Heart right ventricle (tissue), 16 donors: ENCODE data around the gene SMAP1. TPM values are rescaled to one million over a fixed set of nuclear protein-coding genes. Genes with fewer than 3 reads are reported as not detected.

ENCODE experiments used
- ATAC-seq, 8 donors: fragments of 200-7000 bp; cut with Tn5 transposase; one replicate each; pipeline ENCODE4 v1.9.1; 2020; ENCODE audit warnings: mild to moderate bottlenecking in 8 of 8, moderate library complexity in 8 of 8, moderate number of reproducible peaks in 1 of 8
- DNase-seq, 2 donors: peaks; one replicate each; pipeline ENCODE4 v3.0.0-alpha.2; 2020
- H3K27ac ChIP-seq, 10 donors: fragments of 200-600 bp; sonication (generic) in 2 of 10; one replicate each; pipeline versions ENCODE4 v1.5.0 to v1.8.0; 2020 to 2022; ENCODE audit warnings: mild to moderate bottlenecking in 3 of 10
- H3K27me3 ChIP-seq, 7 donors: fragments of 200-600 bp; one replicate each; pipeline ENCODE4 v1.8.0; 2021 to 2022; ENCODE audit warnings: mild to moderate bottlenecking in 2 of 7
- H3K36me3 ChIP-seq, 9 donors: fragments of 200-600 bp; sonication (generic) in 1 of 9; one replicate each; pipeline versions ENCODE4 v1.5.0 to v1.8.0; 2020 to 2022; ENCODE audit warnings: mild to moderate bottlenecking in 2 of 9
- H3K4me1 ChIP-seq, 9 donors: fragments of 200-600 bp; sonication (generic) in 1 of 9; one replicate each; pipeline versions ENCODE4 v1.5.0 to v1.8.0; 2020 to 2022; ENCODE audit warnings: mild to moderate bottlenecking in 4 of 9
- H3K4me3 ChIP-seq, 10 donors: fragments of 200-600 bp; sonication (generic) in 2 of 10; one replicate each; pipeline versions ENCODE4 v1.5.0 to v1.8.0; 2020 to 2022; ENCODE audit warnings: mild to moderate bottlenecking in 7 of 10, moderate library complexity in 2 of 10
- H3K9me3 ChIP-seq, 11 donors: fragments of 200-600 bp in 10 of 11; sonication (generic) in 2 of 11; one replicate each; pipeline versions ENCODE4 v1.5.0 to v1.8.0; 2013 to 2022; ENCODE audit warnings: mild to moderate bottlenecking in 2 of 11, control low read depth in 1 of 11, moderate library complexity in 1 of 11
- CTCF ChIP-seq, 9 donors: fragments of 200-600 bp; sonication (generic) in 2 of 9; IDR thresholded peaks; one replicate each; pipeline versions ENCODE4 v1.5.0 to v1.8.0; 2021 to 2022; ENCODE audit warnings: antibody characterized with exemption in 9 of 9, mild to moderate bottlenecking in 5 of 9, moderate library complexity in 1 of 9
- WGBS, 2 donors: extraction: QIAGEN DNeasy Blood & Tissue Kit; methylation state at CpG; one replicate each; pipeline ENCODE4 v1.1.7; 2013; ENCODE audit warnings: inconsistent platforms in 1 of 2; 5-methylcytosine and 5-hydroxymethylcytosine counted together
- intact Hi-C, 10 donors: fragments of 100-400 bp; cut with DNase I; formaldehyde crosslinking; loops; one replicate each; pipeline versions ENCODE4 v1.11.1 to v1.14.2; 2022
- polyA plus RNA-seq, 2 donors: library from polyadenylated mRNA; stranded (reverse); fragments of 200-250 nt; gene quantifications; one replicate each; pipeline ENCODE4 v1.2.3, GENCODE V29; 2013
- total RNA-seq, 10 donors: library from RNA; stranded (reverse); fragmentation: NEBNext Ultra II Directional in 3 of 10; extraction: Animal tissue kit (Norgen Biotek cat#: 25700) in 3 of 10; gene quantifications; one replicate each; pipeline versions ENCODE4 v1.2.1 to v1.2.4, GENCODE V29; 2021 to 2023
- donor health status: Arrhythmogenic right ventricular cardiomyopathy.
- donor health status: ischemic (EF 13 %, LVEDD 7.1; RV severe dilation, severe dysfunction).
- donor health status: healthy with polysubstance abuse.
- donor health status: DM: no; HTN: yes; CAD: no.
- donor health status: DM: no; HTN: no; CAD: no.
- donor health status: ischemic (EF 25% LVEDD 6.9; RV normal size, moderate dysfunction).
- donor health status: ischemic (EF 25% LVEDD 5.7; RV mildly dilated, moderate dysfunction).
- donor health status: healthy.
- donor health status: DM: yes; HTN: yes; CAD: no.
- donor health status: Ischemic cardiomyopathy.
- donor health status: ischemic (EF 35%, LVEDD 5.7; RV mildly dilated, moderate dysfunction).
- donor health status: nonischemic (EF 11% LVEDD 7.7; RV severe dilation, severe dysfunction).
- donor health status: DM: yes; HTN: yes; CAD: no.
- donor health status: PGD.
- donor health status: ischemic (EF 29% LVEDD 5.4; RV normal size, mild dysfunction).
- donor health status: nonischemic (EF 23%, LVEDD 6.1; RV moderate dilation, normal function).

The SMAP1 gene
- total and polyA plus RNA-seq, 12 donors, result 12.8 to 36.3 (median 30.3) TPM

- intact Hi-C loops, result no loop called here
- Histone ChIP-seq H3K4me3 (no peak overlapping the region), H3K9me3 (peaks cover 0 to 46% (median 18%) of the 10 kb centered on the region in 11 donors), H3K4me1 (no peaks in the 10 kb centered on the region), H3K27me3 (no peaks in the 10 kb centered on the region), H3K36me3 (no peaks in the 10 kb centered on the region), H3K27ac (no peak overlapping the region)
- no peak for DNase-seq
- no peak for ATAC-seq
- WGBS, 2 donors, result 54 to 62% methylated on average over 3 of the region's 3 CpGs
- no peak for TF ChIP-seq CTCF (IDR thresholded peaks at IDR 0.05)
Observed at GRCh38 chr6:70874181-70874913, 206.7 kb downstream of the SMAP1 start.

- intact Hi-C loops, result no loop called here
- 84 to 85% methylated on average over 5 of the region's 5 CpGs for WGBS, 2 donors
- no peak for TF ChIP-seq CTCF (IDR thresholded peaks at IDR 0.05)
- DNase-seq, result no peak
- ATAC-seq, result no peak
- H3K27me3 ChIP-seq, result peaks cover 0 to 8% (median 0%) of the 10 kb centered on the region in 7 donors
- H3K4me3 ChIP-seq, result no peak overlapping the region
- H3K36me3 ChIP-seq, result no peaks in the 10 kb centered on the region
- H3K27ac ChIP-seq, result no peak overlapping the region
- peaks cover 0 to 12% (median 0%) of the 10 kb centered on the region in 11 donors for H3K9me3 ChIP-seq
- no peaks in the 10 kb centered on the region for H3K4me1 ChIP-seq
Observed at GRCh38 chr6:70879496-70879895, 211.8 kb downstream of the SMAP1 start.

- peaks cover 0 to 8% (median 0%) of the 10 kb centered on the region in 7 donors for H3K27me3 ChIP-seq
- H3K4me1 ChIP-seq, result no peaks in the 10 kb centered on the region
- H3K36me3 ChIP-seq, result no peaks in the 10 kb centered on the region
- intact Hi-C loops, result loop anchor here in 9 of 10 donors (1.0 to 10.0 kb wide), 10 partner anchors 70 to 360 kb away; partner anchors contain the start of gene B3GAT2 (in 1 of the 9)
- peak; percentile 84 to 97 (median 94) for TF ChIP-seq CTCF (IDR thresholded peaks at IDR 0.05)
- no peak overlapping the region for H3K4me3 ChIP-seq
- WGBS, 2 donors, result 39 to 40% methylated on average over 17 of the region's 17 CpGs
- no peak overlapping the region for H3K27ac ChIP-seq
- DNase-seq (peak; percentile 38 to 63), ATAC-seq (peak; percentile 62 to 89 (median 86))
- H3K9me3 ChIP-seq, result no peaks in the 10 kb centered on the region
Observed at GRCh38 chr6:70884074-70884983, 216.6 kb downstream of the SMAP1 start.

GRCh38 chr6:70886071-70886470 is 218.4 kb downstream of the SMAP1 start:
- no peak for ATAC-seq
- WGBS, 2 donors, result 86 to 96% methylated on average over 2 of the region's 2 CpGs
- no peaks in the 10 kb centered on the region for H3K4me1 ChIP-seq

More at GRCh38 chr6:70886071-70886470, 218.4 kb downstream of the SMAP1 start:
- no peak for DNase-seq
- TF ChIP-seq CTCF (IDR thresholded peaks at IDR 0.05), result no peak
- Histone ChIP-seq H3K9me3 (no peaks in the 10 kb centered on the region), H3K27ac (no peak overlapping the region), H3K27me3 (peaks cover 0 to 8% (median 0%) of the 10 kb centered on the region in 7 donors), H3K4me3 (no peak overlapping the region), H3K36me3 (no peaks in the 10 kb centered on the region)
- intact Hi-C loops, result loop anchor here in 7 of 10 donors (5.0 to 10.0 kb wide), 6 partner anchors 69 to 361 kb away; partner anchors contain the start of gene B3GAT2 (in 1 of the 7)
